Osteoblast (primary cell): Measurements from ENCODE around the gene PFKP. TPM values are rescaled to one million over a fixed set of nuclear protein-coding genes. Genes with fewer than 3 reads are reported as not detected.

Source experiments
- DNase-seq: peaks from one replicate; pipeline ENCODE4 v3.0.0; 2011; ENCODE audit warnings: low spot score, mixed read lengths; ENCODE audit not compliant: insufficient read length; ENCODE audit errors: missing footprints
- H2AFZ ChIP-seq: 2 replicates; pipeline ENCODE4 v1.6.0; 2011; ENCODE audit warnings: mild to moderate bottlenecking, low read length
- H3K27ac ChIP-seq: 2 replicates; pipeline ENCODE4 v1.5.1; 2011; ENCODE audit warnings: mild to moderate bottlenecking, low read depth, low read length, moderate library complexity
- H3K27me3 ChIP-seq: 2 replicates; pipeline ENCODE4 v1.6.0; 2012; ENCODE audit warnings: mild to moderate bottlenecking, control low read depth, inconsistent platforms, low read length, moderate library complexity; ENCODE audit not compliant: insufficient read depth
- H3K36me3 ChIP-seq: 2 replicates; pipeline ENCODE4 v1.5.1; 2011; ENCODE audit warnings: mild to moderate bottlenecking, low read length, control low read depth, moderate library complexity; ENCODE audit not compliant: insufficient read depth
- H3K4me1 ChIP-seq: 2 replicates; pipeline ENCODE4 v1.5.1; 2011; ENCODE audit warnings: mild to moderate bottlenecking, low read length, control low read depth, moderate library complexity; ENCODE audit not compliant: insufficient read depth
- H3K4me2 ChIP-seq: 2 replicates; pipeline ENCODE4 v1.6.0; 2011; ENCODE audit warnings: mild to moderate bottlenecking, low read length; ENCODE audit not compliant: insufficient read depth
- H3K4me3 ChIP-seq: fragments of 200-600 bp; sonication (generic); 3 replicates; pipeline ENCODE4 v1.5.1; 2012; ENCODE audit warnings: mild to moderate bottlenecking, low read length, inconsistent platforms; ENCODE audit not compliant: insufficient read depth
- H3K79me2 ChIP-seq: 2 replicates; pipeline ENCODE4 v1.6.0; 2012; ENCODE audit warnings: mild to moderate bottlenecking, low read length, control low read depth, inconsistent platforms; ENCODE audit not compliant: insufficient read depth
- H3K9me3 ChIP-seq: 2 replicates; pipeline ENCODE4 v1.5.1; 2011; ENCODE audit warnings: low read depth, low read length, control low read depth
- H4K20me1 ChIP-seq: 2 replicates; pipeline ENCODE4 v1.6.0; 2012; ENCODE audit warnings: mild to moderate bottlenecking, low read length, control low read depth; ENCODE audit not compliant: insufficient read depth
- total RNA-seq: library from RNA; depleted of rRNA; stranded (reverse); fragments of >200 nt; gene quantifications from 2 replicates; pipeline ENCODE4 v1.2.3, GENCODE V29; 2012
- TF ChIP-seq, protein P1 (sequence below): IDR thresholded peaks from 2 replicates; pipeline ENCODE4 v1.5.1; 2011; ENCODE audit warnings: mild to moderate bottlenecking, low read depth, low read length, moderate library complexity; ENCODE audit errors: extremely low read depth

The PFKP gene
- total RNA-seq, 1 donor, result 80.0 TPM

DNA sequence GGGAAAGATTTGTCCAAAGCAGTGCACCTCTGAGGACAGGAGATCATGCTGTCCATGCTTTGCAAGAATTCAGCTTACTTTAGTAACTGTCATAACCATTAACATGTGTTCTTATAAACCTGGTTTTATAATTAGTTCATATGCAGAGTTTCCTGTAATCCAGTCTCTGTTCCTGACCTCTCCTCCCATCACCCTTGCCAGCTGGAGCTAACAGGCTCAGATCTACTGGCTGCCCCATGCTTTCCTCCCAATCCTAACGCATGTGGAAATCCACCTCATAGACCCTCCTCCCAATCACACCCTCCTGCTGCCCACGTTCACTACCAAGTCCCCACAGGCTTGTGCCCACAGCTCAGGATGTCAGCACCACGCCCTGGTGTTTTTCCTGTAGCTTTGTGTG lies 45.3 kb upstream of the PFKP start:
- no peaks in the 10 kb centered on the region for H3K4me1 ChIP-seq
- H3K27me3 ChIP-seq, result peaks cover 8% of the 10 kb centered on the region
- no peak overlapping the region for H3K4me3 ChIP-seq
- TF ChIP-seq, protein P1, sequence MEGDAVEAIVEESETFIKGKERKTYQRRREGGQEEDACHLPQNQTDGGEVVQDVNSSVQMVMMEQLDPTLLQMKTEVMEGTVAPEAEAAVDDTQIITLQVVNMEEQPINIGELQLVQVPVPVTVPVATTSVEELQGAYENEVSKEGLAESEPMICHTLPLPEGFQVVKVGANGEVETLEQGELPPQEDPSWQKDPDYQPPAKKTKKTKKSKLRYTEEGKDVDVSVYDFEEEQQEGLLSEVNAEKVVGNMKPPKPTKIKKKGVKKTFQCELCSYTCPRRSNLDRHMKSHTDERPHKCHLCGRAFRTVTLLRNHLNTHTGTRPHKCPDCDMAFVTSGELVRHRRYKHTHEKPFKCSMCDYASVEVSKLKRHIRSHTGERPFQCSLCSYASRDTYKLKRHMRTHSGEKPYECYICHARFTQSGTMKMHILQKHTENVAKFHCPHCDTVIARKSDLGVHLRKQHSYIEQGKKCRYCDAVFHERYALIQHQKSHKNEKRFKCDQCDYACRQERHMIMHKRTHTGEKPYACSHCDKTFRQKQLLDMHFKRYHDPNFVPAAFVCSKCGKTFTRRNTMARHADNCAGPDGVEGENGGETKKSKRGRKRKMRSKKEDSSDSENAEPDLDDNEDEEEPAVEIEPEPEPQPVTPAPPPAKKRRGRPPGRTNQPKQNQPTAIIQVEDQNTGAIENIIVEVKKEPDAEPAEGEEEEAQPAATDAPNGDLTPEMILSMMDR, result no peak
- H3K79me2 ChIP-seq, result no peaks in the 10 kb centered on the region
- H2AFZ ChIP-seq, result no peak overlapping the region
- no peak overlapping the region for H3K4me2 ChIP-seq
- no peak for DNase-seq
- H3K36me3 ChIP-seq, result no peaks in the 10 kb centered on the region
- H3K27ac ChIP-seq, result no peak overlapping the region
- no peaks in the 10 kb centered on the region for H4K20me1 ChIP-seq
- no peaks in the 10 kb centered on the region for H3K9me3 ChIP-seq

DNA sequence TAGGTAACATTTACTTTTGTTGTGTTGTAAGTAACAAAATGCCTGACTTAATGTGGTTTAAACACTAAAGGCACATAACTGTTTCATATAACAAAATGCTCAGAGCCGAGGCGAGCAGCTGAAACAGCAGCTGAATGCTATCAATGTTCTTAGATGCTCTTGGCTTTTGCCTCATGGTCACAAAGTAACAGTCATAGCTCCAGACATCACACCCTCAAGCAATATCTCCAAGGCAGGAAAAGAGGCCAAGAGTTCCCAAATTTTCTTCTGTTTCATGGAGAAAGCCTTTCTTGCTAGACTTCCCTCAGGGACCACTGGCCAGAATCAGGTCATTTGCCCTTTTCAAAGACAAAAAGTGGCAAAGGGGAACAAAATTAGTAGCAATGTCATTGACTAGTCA lies 43.5 kb upstream of the PFKP start:
- no peak for DNase-seq
- Histone ChIP-seq H3K27me3 (peaks cover 8% of the 10 kb centered on the region), H3K27ac (no peak overlapping the region), H3K36me3 (no peaks in the 10 kb centered on the region), H3K4me3 (no peak overlapping the region), H2AFZ (no peak overlapping the region), H3K4me1 (no peaks in the 10 kb centered on the region), H3K79me2 (no peaks in the 10 kb centered on the region), H3K4me2 (no peak overlapping the region), H4K20me1 (no peaks in the 10 kb centered on the region), H3K9me3 (no peaks in the 10 kb centered on the region)
- TF ChIP-seq, protein P1, result no peak

DNA sequence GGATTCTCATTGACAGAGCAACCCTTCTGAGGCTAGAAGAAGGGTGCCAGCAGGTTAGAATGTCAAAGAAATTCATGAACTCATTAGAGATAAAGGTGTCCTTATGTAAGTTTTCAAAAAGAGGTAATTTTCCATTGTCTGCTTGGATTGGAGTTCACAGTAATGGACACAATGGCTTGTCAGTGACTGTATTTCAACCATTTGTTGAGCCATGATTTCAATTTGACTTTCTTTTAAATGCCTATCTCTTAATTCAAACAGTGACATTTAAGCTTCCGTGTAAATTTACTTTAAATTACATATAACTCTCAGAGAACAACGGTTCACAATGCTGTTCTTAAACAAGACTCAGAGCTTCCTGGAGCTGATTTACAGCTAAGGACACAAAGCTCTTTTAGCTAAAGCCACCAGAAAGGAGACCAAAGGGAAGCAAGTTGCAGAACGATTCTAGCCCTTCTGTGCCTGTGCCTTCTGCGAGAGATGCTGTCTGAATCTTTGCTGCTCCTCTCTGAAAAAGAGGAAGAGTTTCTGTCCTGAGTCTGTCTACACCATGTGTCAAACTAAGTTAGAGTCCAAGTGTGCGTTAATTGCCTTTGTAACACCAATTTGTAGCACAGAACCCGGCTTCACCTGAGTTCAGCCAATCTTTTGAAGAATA lies 42.2 kb upstream of the PFKP start:
- Histone ChIP-seq H3K4me3 (no peak overlapping the region), H3K9me3 (no peaks in the 10 kb centered on the region), H3K27ac (no peak overlapping the region), H3K4me2 (no peak overlapping the region), H3K36me3 (no peaks in the 10 kb centered on the region), H4K20me1 (no peaks in the 10 kb centered on the region), H3K4me1 (no peaks in the 10 kb centered on the region), H3K79me2 (no peaks in the 10 kb centered on the region), H2AFZ (no peak overlapping the region), H3K27me3 (peaks cover 8% of the 10 kb centered on the region)
- no peak for DNase-seq
- TF ChIP-seq, protein P1, result no peak

DNA sequence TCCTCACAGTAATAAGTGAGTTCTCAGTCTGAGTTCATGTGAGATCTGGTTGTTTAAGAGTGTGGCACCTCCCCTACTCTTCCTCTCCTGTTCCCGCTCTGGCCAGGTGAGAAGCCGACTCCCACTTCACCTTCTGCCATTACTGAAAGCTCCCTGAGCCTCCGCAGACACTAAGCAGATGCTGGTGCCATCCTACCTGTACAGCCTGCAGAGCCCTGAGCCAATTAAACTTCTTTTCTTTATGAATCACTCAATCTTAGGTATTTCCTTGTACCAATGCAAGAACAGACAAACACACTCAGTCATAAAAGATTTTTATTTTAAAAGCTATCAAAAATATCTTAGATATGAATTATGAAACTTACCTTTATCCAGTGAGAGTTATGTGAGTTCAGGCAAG lies 39.5 kb upstream of the PFKP start:
- TF ChIP-seq, protein P1, result no peak
- DNase-seq, result no peak
- no peaks in the 10 kb centered on the region for H3K36me3 ChIP-seq
- H3K79me2 ChIP-seq, result no peaks in the 10 kb centered on the region
- no peaks in the 10 kb centered on the region for H3K9me3 ChIP-seq
- H3K4me1 ChIP-seq, result no peaks in the 10 kb centered on the region
- H2AFZ ChIP-seq, result no peak overlapping the region
- H3K4me3 ChIP-seq, result no peak overlapping the region
- H4K20me1 ChIP-seq, result no peaks in the 10 kb centered on the region
- H3K27me3 ChIP-seq, result peaks cover 13% of the 10 kb centered on the region
- no peak overlapping the region for H3K27ac ChIP-seq
- no peak overlapping the region for H3K4me2 ChIP-seq
